Tibial nerve (tissue), 3 donors: ENCODE results near the gene PRPSAP1.

Source experiments
- EP300 ChIP-seq, 2 donors: sonication (generic); formaldehyde crosslinking; IDR thresholded peaks; one replicate each; pipeline ENCODE4 v1.6.1; 2017; ENCODE audit warnings: antibody characterized with exemption in 2 of 2, mild to moderate bottlenecking in 1 of 2
- POLR2A ChIP-seq, 2 donors: fragments of 450-650 bp; IDR thresholded peaks; one replicate each; pipeline ENCODE4 v1.6.1; 2017; ENCODE audit warnings: antibody characterized with exemption in 2 of 2, mild to moderate bottlenecking in 2 of 2, moderate library complexity in 2 of 2

- TF ChIP-seq EP300 (IDR thresholded peaks at IDR 0.05), result peak in 1 of 2 donors; percentile 54
- TF ChIP-seq POLR2A (IDR thresholded peaks at IDR 0.05), result no peak
These were observed 28.7 kb upstream of the PRPSAP1 start for GRCh38 chr17:76382351-76382802.
